ENCODE data around the gene PCCB.

Gene PCCB

DNA sequence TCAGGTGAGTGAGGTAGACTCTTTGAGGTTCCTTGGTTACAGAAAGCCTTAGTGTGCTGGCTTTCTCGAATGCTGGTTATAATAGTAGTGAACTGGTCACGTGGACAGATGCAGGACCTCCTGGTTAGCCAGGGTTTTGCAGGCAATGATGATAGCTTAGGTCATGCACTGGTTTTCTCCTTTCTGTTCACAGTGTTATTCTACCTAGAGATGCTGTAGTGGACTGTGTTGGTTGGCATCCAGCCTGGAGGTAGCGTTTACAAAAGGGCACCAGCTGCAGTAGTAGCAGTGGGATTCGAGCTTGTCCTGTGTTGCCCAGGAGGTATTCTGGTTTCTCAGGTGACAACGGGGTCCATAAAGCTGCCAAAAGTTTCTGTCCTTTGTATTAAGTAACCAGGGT is 27.0 kb downstream of the PCCB start:
- no peak overlapping the region for H3K4me3 ChIP-seq (ENCODE audit: low read depth, low read length)

GRCh38 chr3:136277634-136278033 is 27.5 kb downstream of the PCCB start:
- no peak overlapping the region for H3K4me3 ChIP-seq (ENCODE audit: low read depth, low read length)
- TF ChIP-seq, protein P1, sequence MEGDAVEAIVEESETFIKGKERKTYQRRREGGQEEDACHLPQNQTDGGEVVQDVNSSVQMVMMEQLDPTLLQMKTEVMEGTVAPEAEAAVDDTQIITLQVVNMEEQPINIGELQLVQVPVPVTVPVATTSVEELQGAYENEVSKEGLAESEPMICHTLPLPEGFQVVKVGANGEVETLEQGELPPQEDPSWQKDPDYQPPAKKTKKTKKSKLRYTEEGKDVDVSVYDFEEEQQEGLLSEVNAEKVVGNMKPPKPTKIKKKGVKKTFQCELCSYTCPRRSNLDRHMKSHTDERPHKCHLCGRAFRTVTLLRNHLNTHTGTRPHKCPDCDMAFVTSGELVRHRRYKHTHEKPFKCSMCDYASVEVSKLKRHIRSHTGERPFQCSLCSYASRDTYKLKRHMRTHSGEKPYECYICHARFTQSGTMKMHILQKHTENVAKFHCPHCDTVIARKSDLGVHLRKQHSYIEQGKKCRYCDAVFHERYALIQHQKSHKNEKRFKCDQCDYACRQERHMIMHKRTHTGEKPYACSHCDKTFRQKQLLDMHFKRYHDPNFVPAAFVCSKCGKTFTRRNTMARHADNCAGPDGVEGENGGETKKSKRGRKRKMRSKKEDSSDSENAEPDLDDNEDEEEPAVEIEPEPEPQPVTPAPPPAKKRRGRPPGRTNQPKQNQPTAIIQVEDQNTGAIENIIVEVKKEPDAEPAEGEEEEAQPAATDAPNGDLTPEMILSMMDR (IDR thresholded peaks at IDR 0.05; ENCODE audit: borderline replicate concordance, insufficient read depth, low read depth, low read length), result no peak

More for the DNA sequence above, 27.0 kb downstream of the PCCB start:
- TF ChIP-seq, protein P1 (IDR thresholded peaks at IDR 0.05; ENCODE audit: borderline replicate concordance, insufficient read depth, low read depth, low read length), result no peak

- TF ChIP-seq, protein P1 (IDR thresholded peaks at IDR 0.05; ENCODE audit: borderline replicate concordance, insufficient read depth, low read depth, low read length), result no peak
- H3K4me3 ChIP-seq (ENCODE audit: low read depth, low read length), result no peak overlapping the region
These were observed 29.0 kb downstream of the PCCB start for GRCh38 chr3:136279092-136279491.

DNA sequence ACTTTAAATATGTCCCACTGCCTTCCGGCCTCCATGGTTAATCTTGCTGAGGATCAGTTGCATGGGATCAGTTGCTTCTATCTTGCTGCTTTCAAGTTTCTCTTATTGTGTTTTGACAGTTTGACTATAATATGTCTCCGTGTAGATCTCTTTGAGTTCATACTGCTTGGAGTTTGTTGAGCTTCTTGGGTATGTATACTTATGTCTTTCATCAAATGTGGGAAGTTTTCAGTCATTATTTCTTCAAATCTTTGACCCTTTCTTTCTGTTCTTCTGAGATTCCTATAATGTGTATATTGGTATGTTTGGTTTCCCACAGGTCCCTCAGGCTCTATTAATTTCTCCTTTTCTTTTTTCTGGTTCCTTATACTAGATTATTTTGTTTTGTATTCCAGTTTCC is 30.8 kb downstream of the PCCB start:
- TF ChIP-seq, protein P1 (IDR thresholded peaks at IDR 0.05; ENCODE audit: borderline replicate concordance, insufficient read depth, low read depth, low read length), result no peak
- H3K4me3 ChIP-seq (ENCODE audit: low read depth, low read length), result no peak overlapping the region

- TF ChIP-seq, protein P1 (IDR thresholded peaks at IDR 0.05; ENCODE audit: borderline replicate concordance, insufficient read depth, low read depth, low read length), result no peak
- H3K4me3 ChIP-seq (ENCODE audit: low read depth, low read length), result no peak overlapping the region
These were observed 31.9 kb downstream of the PCCB start for GRCh38 chr3:136281966-136282520.

GRCh38 chr3:136283627-136284026 is 33.5 kb downstream of the PCCB start:
- TF ChIP-seq, protein P1 (IDR thresholded peaks at IDR 0.05; ENCODE audit: borderline replicate concordance, insufficient read depth, low read depth, low read length), result no peak
- no peak overlapping the region for H3K4me3 ChIP-seq (ENCODE audit: low read depth, low read length)

DNA sequence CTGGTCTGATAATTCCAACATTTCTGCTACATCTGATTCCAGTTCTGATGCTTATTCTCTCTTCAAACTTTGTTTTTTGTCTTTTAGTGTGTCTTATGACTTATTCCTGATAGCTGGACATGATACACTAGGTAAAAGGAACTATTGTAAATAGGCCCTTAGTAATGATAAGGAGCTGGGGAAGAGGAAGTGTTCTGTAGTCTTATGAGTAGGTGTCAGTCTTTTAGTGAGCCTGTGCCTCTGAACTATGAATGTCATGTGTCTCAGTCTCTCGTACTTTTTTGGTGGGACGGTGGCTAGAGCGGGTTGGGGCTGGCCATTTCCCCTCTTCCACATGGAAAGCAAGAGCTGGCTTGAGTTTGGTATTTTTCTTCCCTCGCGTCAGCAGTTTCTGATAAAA is 41.2 kb downstream of the PCCB start:
- H3K4me3 ChIP-seq (ENCODE audit: low read depth, low read length), result no peak overlapping the region
- TF ChIP-seq, protein P1 (IDR thresholded peaks at IDR 0.05; ENCODE audit: borderline replicate concordance, insufficient read depth, low read depth, low read length), result no peak
